SK-N-SH treated with all-trans-retinoic acid at 6 μM for 48 hours (cell line): ENCODE data around the gene ORAI3.

Experiments used
- ARNTL ChIP-seq: fragments of 450-650 bp; formaldehyde crosslinking; IDR thresholded peaks from 2 replicates; pipeline ENCODE4 v1.5.0; 2020; ENCODE audit warnings: low read depth, mild to moderate bottlenecking, moderate library complexity, borderline replicate concordance
- BACH2 ChIP-seq: fragments of 250-450 bp; sonication (Bioruptor Pico); IDR thresholded peaks from 2 replicates; pipeline ENCODE4 v1.9.0; 2021; ENCODE audit warnings: mild to moderate bottlenecking, borderline replicate concordance
- CSRNP3 ChIP-seq: fragments of 250-450 bp; sonication (Bioruptor Pico); IDR thresholded peaks from 2 replicates; pipeline ENCODE4 v1.5.1; 2021; ENCODE audit warnings: mild to moderate bottlenecking, moderate library complexity
- ESRRG ChIP-seq: fragments of 250-450 bp; sonication (Bioruptor Pico); IDR thresholded peaks from 2 replicates; pipeline ENCODE4 v1.6.1; 2021; ENCODE audit warnings: mild to moderate bottlenecking
- GLIS3 ChIP-seq: fragments of 250-450 bp; sonication (Bioruptor Pico); IDR thresholded peaks from 2 replicates; pipeline ENCODE4 v1.5.0; 2020; ENCODE audit warnings: mild to moderate bottlenecking, moderate library complexity
- PATZ1 ChIP-seq: fragments of 250-450 bp; sonication (Bioruptor Pico); IDR thresholded peaks from 2 replicates; pipeline ENCODE4 v1.8.0; 2020; ENCODE audit warnings: mild to moderate bottlenecking, moderate library complexity, borderline replicate concordance
- RARB ChIP-seq: fragments of 250-450 bp; sonication (Bioruptor Pico); IDR thresholded peaks from 2 replicates; pipeline ENCODE4 v1.8.0; 2021; ENCODE audit warnings: mild to moderate bottlenecking, moderate library complexity
- SNAI2 ChIP-seq: fragments of 250-450 bp; sonication (Bioruptor Pico); IDR thresholded peaks from 2 replicates; pipeline ENCODE4 v1.5.0; 2020; ENCODE audit warnings: mild to moderate bottlenecking, moderate library complexity
- TCF4 ChIP-seq: fragments of 250-450 bp; sonication (Bioruptor Pico); IDR thresholded peaks from 2 replicates; pipeline ENCODE4 v1.8.0; 2021; ENCODE audit warnings: mild to moderate bottlenecking, moderate library complexity, borderline replicate concordance
- ZC3H10 ChIP-seq: fragments of 250-450 bp; sonication (Bioruptor Pico); IDR thresholded peaks from 2 replicates; pipeline ENCODE4 v1.5.1; 2021; ENCODE audit warnings: mild to moderate bottlenecking, moderate library complexity
- ZFP3 ChIP-seq: fragments of 250-450 bp; sonication (Bioruptor Pico); IDR thresholded peaks from 2 replicates; pipeline ENCODE4 v1.5.0; 2020; ENCODE audit warnings: mild to moderate bottlenecking, moderate library complexity
- ZFP30 ChIP-seq: fragments of 450-650 bp; formaldehyde crosslinking; IDR thresholded peaks from 2 replicates; pipeline ENCODE4 v1.5.0; 2022; ENCODE audit warnings: mild to moderate bottlenecking, moderate library complexity
- ZNF70 ChIP-seq: fragments of 450-650 bp; formaldehyde crosslinking; IDR thresholded peaks from 2 replicates; pipeline ENCODE4 v1.5.0; 2020; ENCODE audit warnings: mild to moderate bottlenecking, moderate library complexity
- ZNF8 ChIP-seq: fragments of 450-650 bp; formaldehyde crosslinking; IDR thresholded peaks from 2 replicates; pipeline ENCODE4 v1.5.0; 2020; ENCODE audit warnings: mild to moderate bottlenecking, moderate library complexity

- no peak for TF ChIP-seq PATZ1 (CRISPR knock-in tag)
- TF ChIP-seq ESRRG (CRISPR knock-in tag) = no peak
- TF ChIP-seq ZNF70 = no peak
- no peak for TF ChIP-seq ZFP30 (CRISPR knock-in tag)
- no peak for TF ChIP-seq ARNTL
- TF ChIP-seq SNAI2 = no peak
- no peak for TF ChIP-seq GLIS3 (CRISPR knock-in tag)
- TF ChIP-seq ZC3H10 (CRISPR knock-in tag) = no peak
- TF ChIP-seq ZFP3 (CRISPR knock-in tag) = no peak
- no peak for TF ChIP-seq CSRNP3 (CRISPR knock-in tag)
- no peak for TF ChIP-seq RARB (CRISPR knock-in tag)
- TF ChIP-seq TCF4 (CRISPR knock-in tag) = no peak
- TF ChIP-seq BACH2 (CRISPR knock-in tag) = no peak
- TF ChIP-seq ZNF8 (CRISPR knock-in tag) = no peak
Observed at GRCh38 chr16:30979170-30980022, 30.5 kb downstream of the ORAI3 start.
